NOMO-1 (cell line): ENCODE results near the gene GPT2.
"Not testable (repeated sequence)": the region's sequence is repeated elsewhere in the genome, so short reads cannot be mapped to it uniquely, and the experiment has no call there.

Source experiments
- DNase-seq, 2 experiments: peaks; one replicate each; lab custom pipeline; 2025; ENCODE audit not compliant: unreplicated experiment in 2 of 2; lab: John Stamatoyannopoulos, UW

GPT2 gene

DNA sequence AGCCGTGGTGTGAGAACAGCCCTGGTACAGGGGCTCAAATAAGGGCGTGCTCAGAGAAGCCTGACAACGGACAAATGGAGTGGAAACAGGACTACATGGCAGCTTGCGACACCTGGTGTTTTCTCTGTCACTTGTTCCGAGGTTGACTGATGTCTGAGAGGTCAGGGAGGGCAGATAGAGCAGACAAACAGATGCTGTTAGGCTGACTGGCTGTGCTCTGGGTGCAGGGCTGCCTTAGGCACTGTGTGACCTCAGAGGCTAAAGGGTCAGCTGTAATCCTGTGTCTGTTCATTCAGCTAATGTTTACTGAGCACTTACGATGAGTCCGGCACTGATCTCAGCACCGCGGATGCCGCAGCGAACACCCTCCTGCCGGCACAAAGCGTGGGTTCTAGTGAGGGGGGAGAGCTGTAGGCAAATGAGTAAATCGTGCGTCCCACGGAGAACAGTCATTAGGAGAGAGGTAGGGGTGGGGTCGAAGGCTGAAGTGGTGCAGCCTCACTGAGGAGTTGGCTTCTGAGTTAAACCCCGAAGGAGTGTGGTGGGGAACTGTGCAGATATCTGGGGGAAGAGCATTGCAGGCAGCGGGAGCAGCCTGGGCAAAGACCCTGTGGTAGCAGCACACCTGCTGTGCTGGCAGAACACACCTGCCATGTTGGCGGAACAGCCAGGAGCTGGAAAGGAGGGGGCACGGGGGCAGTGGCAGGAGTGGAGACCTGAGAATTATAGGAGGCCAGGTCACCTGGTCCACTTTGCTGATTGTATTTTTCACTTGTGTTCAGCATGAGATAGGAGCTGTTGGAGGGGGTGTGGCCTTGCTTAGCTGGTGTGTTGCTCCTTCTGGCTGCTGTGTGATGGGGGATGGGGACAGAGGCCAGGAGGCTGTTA is 35.0 kb downstream of the GPT2 start:
- no peak for DNase-seq

DNA sequence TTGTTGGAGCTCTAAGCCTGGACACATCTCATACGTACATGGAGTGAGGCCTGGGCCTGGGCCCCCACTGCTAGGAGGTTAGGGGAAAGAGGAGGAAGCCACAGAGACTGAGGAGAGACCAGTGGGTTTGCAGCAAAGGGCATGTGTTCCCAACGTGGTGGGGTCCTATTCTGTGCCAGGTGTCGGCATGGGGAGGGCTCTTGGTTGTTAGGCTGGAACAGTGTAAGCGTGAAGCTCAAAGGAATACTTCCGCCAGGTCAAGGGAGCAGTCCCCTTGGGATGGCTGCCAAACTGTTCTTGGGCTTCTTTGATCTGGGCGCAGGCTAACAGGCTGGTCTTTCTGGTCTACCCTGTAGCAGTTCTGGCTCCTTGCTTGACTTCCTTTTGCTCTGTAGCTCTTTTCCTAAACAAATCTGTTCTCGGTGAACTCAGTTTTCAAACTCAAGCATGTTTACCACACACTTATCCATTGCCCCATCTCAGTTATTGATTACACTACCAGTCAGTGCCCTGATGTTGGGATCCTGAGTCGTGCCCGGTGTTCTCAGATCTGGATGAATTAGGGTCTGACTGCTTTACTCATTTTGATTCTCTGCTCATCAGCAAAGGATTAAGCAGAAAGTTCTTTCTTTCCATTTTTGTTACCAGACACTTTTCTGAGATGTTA is 36.4 kb downstream of the GPT2 start:
- no peak for DNase-seq

DNA sequence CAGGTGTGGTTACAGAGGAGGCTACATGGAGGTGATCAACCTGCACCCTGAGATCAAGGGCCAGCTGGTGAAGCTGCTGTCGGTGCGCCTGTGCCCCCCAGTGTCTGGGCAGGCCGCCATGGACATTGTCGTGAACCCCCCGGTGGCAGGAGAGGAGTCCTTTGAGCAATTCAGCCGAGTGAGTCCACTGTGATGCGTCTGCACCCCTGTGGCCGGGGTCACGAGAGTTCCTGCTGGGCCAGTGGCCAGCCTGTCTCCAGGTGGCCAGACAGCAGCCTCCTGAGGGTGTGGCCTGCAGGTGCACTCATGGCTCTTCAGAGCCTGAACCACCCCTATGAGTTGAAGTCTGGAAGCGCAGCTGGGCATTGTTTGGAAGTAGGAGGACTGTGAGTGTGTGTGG is 38.1 kb downstream of the GPT2 start:
- DNase-seq = no peak

DNA sequence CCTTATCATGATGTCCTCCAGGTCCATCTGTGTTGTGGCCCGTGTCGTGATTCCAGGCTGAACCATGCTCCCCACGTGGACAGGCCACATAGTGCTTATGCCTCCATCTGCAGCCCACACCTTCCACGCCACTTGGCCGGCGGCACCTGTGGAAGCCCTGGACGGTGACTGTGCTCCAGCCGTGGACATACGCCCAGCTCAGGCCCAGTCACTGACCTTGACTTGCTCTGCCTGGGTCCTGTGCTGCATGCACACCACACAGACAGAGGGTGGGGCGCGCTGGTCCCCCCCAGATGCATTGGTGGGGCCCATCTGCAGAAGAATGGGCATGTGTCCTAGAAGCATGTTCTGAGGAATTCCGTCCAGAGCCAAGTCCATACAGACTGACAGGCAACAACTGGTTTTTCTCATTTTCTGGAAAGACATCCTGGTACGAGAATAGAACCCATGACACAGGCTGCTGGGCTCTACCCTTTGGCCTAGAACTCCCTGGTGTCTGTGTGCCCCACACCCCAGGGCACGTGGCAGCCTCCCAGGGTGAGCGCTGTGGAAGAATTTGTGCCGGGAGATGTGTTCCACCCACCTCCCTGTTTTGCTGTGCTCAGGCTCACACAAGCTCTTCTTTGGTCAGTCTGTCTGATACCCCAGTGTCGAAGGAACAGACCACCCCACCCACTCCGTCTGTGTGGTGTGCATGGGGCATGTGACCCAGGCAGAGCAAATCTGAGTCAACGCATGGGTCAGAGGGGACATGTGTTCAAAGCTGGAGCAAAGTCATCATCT is 39.5 kb downstream of the GPT2 start:
- DNase-seq = no peak

DNA sequence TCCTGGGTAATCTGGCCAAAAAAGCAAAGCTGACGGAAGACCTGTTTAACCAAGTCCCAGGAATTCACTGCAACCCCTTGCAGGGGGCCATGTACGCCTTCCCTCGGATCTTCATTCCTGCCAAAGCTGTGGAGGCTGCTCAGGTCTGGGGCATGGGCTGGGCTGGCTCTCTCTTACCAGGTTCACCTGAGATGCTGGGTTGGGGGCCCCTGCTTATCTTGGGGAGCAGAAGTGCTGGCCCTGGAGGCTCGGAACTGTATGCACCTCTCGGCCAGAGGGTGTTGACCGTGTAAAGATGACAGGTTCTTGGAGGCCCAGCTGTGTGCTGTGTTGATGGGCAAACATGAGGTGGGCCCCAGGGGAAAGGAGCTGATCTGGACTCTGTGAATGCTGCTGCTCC is 40.2 kb downstream of the GPT2 start:
- no peak for DNase-seq

DNA sequence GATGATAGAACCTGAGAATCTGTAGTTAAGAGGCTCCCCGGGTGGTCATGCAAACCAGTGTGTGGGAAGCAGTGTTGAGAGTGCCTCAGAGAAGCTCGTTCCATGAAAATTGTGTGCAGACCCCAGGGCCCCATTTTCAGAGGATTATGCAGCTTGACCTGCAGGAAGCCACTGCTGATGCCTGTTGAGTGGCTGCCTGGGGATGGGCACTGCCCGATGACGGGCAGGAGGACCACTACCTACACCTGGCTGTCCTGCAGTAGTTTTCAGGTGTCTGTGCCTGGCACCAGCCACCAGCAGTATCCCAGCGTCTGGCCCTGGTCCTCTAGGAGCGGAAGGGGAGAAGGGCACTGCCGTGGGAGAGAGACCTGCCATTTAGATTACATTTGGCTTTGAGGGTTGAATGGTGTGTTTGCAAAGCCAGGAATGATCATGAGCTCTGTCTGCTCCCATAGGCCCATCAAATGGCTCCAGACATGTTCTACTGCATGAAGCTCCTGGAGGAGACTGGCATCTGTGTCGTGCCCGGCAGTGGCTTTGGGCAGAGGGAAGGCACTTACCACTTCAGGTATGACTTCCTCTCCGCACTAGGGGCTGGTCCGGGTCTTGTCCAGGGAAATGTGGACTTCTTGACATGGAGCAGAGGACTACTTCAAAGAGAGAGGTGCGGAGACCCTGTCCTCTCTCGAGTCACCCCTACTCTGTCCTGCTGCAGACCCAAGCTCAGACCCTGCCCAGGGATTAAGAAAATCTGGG is 42.5 kb downstream of the GPT2 start:
- DNase-seq = no peak

DNA sequence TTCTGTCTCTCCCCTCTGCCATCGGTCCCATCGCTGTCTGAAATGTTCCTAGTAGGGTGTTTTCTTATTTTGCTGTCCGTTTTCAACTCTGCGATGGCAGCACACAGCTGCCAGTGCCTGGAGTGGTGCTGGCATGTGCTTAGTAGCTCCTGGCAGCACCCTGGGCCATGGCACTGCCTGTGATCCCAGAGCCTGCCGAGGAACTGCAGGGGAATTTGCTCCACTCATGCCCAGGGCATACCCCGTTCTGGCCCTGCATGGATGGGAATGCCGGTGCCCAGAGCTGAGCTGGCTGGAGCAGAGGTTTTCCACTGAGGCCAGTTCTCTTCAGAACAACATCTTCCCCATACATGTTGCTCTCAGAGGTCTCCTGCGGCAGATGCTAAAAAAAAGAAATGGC is 43.1 kb downstream of the GPT2 start:
- no peak for DNase-seq

DNA sequence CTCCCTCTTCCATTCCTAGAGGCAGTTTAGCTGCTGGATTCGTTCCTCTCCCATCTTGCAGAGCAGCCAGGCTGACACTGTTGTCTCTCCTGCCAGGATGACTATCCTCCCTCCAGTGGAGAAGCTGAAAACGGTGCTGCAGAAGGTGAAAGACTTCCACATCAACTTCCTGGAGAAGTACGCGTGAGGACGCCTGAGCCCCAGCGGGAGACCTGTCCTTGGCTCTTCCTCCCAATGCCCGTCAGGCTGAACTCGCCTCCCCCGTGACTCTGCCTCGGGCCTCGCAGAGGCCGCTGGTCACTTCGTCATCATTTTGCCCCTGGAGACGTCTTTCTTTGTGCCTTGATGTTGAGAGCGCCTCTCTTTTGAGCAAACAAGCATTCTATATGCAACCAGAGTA is 44.6 kb downstream of the GPT2 start:
- no peak for DNase-seq

DNA sequence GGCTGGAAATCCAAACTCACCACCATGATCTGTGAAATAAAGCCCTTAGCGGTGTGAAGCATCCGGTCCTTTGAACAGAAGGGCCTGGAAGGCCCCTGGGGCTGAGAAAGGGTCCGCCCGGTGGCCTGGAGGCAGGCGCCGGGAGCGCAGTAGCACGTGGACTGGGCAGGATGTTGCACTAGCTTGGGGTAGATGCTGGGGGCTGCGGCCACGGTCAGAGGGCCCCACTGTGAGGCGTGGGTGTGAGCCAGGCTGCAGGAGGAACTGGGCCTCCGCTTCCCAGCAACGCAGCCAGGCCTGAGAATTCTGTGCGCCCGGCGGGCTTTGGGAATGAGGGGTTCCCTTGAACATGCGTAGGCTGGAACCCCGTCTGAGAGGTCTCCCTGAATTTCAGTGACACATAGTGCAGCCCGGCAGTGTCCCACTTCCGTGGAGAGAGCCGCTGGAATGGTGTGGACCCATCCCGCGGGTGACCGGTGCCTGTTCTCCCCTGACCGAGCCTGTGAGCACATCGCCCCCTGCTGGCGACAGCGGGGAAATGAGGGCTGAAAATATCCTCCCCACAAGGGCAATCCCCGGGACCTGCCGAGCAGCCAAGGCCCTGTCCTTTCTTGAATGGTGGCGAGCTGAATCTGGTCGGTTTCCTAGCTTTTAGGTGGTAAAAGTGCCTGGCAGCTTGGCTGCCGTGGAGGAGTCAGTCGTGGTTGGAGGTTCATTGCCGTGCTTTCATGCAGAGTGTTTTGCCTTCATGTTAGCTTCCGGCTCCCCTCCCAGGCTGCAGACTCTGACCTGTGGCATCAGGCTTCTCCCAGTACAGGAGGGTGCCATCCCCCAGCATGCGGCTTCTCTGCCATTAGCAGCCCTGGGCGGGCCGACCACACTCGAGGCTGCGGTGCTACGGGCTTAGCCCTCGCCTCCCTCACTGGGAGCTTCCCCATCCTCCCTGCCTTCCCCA is 45.5 kb downstream of the GPT2 start:
- DNase-seq = peak; percentile 35 to 38

DNA sequence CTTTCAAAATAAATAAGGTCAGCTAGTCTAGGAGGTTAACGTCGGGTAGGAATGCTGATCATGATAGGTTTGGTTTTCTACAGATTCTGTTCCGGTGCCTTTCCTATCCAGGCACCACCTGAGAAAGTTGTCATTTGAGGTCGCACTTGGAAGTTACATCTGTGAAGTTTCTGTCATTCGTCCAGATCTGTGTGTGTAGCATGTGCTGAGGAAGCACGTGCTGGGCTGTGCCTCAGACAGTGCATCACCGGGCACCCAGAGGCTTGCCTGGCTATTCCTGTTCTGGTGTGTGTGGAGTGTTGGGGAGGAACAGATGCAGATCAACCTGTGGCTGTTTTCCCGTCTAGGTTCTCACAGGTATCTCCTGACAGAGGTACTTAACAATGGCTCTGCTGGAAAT is 46.7 kb downstream of the GPT2 start:
- DNase-seq = no peak

DNA sequence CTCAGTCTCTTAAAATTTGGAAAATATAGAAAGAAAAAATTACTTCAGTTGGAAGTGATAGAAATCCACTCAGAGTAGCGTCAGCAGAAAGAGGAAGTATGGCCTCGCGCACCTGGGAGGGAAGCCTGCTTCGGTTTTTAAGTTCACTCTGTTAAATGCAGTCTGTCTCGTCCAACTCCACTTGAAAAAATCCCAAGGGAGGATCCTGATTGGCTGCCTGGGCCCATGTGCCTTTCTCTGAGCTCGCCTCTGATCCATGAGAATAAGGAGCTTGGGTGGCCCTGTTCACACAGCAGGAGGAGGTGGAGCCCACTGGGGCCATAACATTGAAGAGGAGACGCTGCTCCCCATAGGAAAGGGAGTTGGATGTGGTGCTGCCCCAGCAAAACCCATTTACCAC is 48.6 kb downstream of the GPT2 start:
- peak in 1 of 2 experiments; percentile 35 for DNase-seq

DNA sequence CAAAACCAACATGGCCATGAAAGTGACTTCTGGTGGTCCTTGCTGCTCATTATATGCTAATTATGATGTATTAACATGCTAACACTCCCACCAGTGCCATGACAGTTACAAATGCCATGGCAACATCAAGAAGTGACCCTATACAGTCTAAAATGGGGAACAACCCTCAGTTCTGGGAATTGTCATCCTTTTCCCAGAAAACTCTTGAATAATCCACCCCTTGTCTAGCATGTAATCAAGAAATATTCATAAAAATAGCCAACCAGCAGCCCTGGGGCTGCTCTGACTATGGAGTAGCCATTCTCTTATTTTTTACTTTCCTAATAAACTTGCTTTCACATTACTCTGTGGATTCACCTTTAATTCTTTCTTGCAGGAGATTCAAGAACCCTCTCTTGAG is 53.4 kb downstream of the GPT2 start:
- no peak for DNase-seq

DNA sequence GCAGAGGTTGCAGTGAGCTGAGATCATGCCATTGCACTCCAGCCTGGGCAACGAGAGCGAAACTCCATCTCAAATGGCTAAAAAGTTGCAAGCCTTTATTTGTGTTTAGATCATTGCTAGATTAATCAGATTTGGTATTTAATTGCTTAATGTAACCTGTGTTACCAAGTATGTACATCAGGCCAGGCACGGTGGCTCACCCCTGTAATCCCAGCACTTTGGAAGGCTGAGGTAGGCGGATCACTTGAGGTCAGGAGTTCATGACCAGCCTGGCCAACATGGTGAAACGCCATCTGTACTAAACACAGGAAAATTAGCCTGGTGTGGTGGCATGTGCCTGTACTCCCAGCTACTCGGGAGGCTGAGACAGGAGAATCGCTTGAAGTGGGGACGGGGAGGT is 60.6 kb downstream of the GPT2 start:
- not testable (repeated sequence) for DNase-seq

DNA sequence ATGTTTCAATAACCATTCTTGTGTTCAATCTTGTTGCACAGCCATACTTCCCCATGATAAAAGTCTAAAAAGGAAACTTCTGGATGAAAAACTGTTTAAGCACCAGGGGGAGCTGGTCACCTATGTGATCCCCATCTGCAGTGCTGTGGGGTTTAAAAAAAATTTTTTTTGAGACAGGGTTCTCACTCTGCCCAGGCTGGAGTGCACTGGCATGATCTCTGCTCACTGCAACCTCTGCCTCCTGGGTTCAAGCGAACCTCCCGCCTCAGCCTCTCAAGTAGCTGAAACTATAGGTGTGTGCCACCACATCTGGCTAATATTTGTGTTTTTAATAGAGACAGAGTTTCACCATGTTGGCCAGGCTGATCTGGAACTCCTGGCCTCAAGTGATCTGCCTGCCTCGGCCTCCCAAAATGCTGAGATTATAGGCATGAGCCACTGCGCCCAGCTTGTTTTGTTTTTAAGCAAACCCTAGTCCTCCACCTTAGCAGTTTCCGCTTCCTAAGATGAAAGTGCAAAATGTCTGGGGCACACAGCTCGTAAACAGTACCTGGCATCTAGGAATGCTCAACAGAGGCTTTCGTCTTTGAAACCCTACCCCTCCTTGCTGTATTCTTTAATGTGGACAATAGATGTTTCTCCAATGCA is 63.9 kb downstream of the GPT2 start:
- DNase-seq = peak; percentile 1 to 59

DNA sequence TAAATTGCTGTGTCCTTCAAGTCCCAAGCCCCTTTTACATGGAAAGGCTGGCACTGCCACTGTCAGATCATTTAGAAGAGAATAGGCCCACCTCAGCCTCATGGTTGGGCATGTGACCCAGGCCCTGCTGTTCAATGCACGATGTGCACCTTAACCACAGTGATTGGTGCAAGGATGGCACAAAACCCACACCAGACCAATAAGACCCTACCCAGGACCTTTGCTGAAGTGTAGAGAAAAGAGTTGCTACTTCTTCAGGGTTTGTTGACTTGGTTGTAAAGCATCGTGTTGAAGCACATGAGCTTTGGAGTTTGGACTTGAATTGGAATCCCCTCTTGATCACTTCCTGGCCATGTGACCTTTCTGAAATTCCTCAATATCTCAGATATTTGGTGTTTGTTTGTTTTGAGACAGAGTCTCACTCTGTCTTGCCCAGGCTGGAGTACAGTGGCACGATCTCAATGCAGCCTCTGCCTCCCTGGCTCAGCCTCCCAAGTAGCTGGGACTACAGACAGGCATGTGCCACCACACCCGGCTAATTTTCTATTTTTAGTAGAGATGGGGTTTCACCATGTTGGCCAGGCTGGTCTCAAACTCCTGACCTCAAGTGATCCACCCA is 64.5 kb downstream of the GPT2 start:
- DNase-seq = no peak

DNA sequence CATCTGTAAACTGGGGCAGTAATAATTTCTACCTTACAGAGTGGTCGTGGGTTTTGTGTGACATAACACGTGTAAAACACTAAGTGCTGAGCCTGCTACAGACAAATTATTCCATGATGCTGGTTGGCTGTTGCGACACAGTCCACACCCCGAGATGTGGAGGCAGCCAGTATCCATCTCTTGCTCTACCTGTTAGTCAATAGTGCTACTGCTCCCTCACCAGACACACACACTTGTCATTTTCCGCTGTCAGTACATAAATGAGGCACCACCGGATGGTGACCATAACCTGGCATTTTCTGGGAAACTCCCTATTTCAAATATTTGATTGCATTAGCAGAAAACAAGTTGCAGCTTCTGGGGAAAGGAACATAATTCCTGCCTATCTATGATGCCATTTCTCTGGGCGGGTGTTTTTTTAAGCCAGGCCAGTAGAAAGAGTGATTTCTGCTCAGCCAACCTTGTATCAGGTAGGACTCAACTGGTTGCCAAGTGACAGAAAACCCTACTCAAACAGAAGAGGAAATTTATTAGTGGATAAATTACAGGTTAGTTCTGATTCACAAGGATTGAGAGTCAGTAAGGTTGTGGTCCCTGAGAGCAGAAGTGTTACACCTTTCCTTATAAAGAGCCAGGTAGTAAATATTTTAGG is 65.2 kb downstream of the GPT2 start:
- no peak for DNase-seq

DNA sequence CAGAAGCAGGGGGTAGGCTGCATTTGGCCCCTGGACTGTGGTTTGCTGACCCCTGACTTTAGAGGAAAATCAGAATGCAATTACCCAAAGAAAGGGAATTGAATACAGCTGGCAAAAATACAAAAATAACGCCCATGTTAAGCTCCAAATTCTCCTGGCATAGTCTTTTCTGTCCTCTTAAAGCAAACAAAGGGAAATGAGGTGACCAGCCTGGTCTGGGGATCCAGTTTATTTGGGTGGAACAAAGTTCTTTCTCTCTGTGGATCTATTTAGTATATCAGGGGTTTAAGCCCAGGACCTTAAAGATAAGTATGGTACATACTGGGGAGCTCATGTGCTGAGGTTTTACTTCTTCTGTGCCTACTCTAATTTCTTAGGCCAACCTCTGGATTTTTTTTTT is 65.8 kb downstream of the GPT2 start:
- DNase-seq = no peak

DNA sequence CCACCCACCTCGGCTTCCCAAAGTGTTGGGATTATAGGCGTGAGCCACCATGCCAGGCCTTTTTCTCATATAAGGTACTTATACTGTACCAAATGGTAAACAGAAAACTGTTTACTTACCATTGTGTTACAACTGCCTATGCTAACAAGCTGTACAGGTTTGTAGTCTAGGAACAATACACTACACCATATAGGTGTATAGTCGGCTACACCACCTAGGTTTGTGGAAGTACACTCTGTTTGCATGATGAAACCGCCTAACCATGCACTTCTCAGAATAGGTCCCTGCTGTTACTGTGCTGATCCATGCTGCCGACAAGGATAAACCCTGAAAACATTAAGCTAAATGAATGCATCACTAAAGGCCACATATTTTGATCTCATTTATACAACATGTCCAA is 70.4 kb downstream of the GPT2 start:
- no peak for DNase-seq
